HG03095 (cell line): ENCODE measurements around the gene YPEL3.

Source experiments
- ATAC-seq: cut with Tn5 transposase; IDR thresholded peaks from one replicate; pipeline ENCODE4 v1.9.1; 2021; ENCODE audit warnings: moderate library complexity; ENCODE audit not compliant: unreplicated experiment

Gene YPEL3

DNA sequence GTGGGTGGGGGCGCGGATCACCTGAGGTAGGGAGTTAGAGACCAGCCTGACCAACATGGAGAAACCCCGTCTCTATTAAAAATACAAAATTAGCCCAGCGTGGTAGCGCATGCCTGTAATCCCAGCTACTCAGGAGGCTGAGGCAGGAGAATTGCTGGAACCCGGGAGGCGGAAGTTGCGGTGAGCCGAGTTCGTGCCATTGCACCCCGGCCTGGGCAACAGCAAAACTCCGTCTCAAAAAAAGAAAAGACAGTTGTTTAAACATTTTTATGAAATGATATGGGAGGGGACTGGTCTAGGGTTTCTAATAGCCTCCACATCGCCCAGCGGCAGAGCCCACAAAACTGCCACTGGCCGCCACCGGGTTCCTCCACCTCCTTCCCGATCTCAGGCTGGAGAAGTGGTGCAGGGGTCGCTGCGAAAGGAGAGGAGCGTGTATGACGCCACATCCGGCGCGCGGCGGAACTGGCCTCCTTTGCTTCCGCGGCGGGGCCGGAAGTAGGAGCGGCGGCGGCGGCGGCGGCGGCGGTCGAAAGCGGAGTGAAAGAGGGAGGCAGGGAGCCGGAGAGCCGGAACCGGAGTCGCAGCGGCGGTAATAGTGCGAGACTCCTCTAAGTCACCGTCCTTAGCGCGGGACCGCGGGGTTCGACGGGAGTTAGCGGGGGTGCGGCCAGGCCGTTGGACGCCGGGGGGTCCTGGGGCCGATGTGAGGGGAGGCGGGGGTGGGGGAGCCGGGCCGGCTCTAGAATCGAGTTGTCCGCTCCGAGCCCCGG is 20.3 kb downstream of the YPEL3 start, which contains the start of gene PPP4C:
Gene PPP4C, plus strand, starts transcription at position 492 of the 773 bp plus-strand sequence. CDS start 384 bp downstream, outside the sequence.
- ATAC-seq: peak; percentile 75

DNA sequence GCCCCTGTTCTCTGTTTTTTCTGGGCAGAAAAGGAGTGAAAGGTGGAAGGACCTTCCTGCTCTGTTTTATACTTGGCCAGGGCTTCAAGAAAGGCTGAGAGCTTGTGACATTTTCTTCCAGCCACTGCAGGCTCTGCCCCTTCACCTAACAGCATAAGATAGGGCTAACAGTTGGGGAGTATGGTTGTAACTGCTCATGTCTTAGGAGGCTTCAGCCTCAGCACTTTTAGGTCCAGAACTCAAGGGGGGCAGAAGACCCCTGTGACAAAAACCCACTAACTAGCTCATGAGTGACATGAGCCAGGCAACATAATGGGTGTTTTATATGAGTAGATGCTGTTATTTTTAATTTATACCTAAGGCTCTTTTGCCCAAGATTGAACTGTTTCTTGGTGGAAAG is 25.5 kb downstream of the YPEL3 start:
- ATAC-seq: no peak

GRCh38 chr16:30069611-30070462 is 26.2 kb downstream of the YPEL3 start:
- ATAC-seq: no peak

DNA sequence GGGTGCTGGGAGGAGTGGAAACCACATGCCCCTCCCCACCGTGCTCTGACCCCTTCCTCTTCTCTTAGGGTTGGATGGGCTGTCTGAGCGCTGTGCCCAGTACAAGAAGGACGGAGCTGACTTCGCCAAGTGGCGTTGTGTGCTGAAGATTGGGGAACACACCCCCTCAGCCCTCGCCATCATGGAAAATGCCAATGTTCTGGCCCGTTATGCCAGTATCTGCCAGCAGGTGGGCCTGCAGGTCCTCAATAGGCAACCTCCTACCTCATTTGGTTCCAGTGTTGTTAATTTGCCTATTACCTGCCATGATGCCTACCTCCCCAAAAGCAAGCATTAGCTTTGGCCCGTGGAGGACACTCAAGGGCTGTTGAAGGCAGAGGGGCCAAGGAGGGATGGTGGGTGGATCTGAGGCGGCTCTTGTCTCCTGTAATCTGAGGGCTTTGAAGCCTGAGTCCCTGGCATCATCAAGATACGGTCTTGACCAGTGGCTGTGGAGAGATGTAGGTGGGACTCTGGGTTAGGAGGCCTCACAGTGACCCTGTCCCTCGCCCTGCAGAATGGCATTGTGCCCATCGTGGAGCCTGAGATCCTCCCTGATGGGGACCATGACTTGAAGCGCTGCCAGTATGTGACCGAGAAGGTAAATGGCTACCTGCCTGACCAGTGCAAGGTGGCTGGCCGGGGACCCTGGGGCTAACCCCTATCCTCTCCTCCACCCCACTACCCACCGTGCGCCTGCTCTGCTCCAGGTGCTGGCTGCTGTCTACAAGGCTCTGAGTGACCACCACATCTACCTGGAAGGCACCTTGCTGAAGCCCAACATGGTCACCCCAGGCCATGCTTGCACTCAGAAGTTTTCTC is 27.0 kb downstream of the YPEL3 start:
- ATAC-seq: no peak

DNA sequence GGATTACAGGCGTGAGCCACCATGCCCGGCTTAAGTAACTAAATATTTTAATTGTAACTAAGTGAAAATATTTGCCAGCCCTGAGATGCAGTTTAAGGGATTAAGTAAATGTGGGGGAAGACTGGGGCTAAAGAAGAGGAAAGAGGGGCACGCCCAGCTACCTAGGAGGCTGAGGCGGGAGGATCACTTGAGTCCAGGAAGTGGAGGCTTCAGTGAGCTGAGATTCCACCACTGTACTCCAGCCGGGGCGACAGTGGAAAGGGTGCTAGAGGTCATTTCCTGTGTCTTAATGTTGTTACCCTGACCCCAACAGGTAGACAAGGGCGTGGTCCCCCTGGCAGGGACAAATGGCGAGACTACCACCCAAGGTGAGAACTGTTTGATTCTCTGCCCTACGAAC is 27.7 kb downstream of the YPEL3 start:
- ATAC-seq: no peak

DNA sequence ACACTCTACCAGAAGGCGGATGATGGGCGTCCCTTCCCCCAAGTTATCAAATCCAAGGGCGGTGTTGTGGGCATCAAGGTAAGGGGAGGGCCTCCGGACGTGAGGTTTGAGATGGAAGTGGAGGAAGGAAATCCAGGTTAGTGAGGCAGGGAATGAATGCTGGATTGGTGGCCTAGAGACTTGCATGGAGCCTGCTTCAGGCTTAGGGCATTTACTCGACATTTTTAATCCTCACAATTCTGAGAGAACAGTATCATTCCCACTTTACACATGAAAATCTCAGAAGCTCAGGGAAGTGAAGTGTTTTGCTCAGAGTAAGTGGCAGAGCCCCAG is 28.5 kb downstream of the YPEL3 start:
- ATAC-seq: no peak

GRCh38 chr16:30066761-30067583 is 29.0 kb downstream of the YPEL3 start:
- no peak for ATAC-seq

GRCh38 chr16:30065943-30066760 is 29.9 kb downstream of the YPEL3 start:
- no peak for ATAC-seq

DNA sequence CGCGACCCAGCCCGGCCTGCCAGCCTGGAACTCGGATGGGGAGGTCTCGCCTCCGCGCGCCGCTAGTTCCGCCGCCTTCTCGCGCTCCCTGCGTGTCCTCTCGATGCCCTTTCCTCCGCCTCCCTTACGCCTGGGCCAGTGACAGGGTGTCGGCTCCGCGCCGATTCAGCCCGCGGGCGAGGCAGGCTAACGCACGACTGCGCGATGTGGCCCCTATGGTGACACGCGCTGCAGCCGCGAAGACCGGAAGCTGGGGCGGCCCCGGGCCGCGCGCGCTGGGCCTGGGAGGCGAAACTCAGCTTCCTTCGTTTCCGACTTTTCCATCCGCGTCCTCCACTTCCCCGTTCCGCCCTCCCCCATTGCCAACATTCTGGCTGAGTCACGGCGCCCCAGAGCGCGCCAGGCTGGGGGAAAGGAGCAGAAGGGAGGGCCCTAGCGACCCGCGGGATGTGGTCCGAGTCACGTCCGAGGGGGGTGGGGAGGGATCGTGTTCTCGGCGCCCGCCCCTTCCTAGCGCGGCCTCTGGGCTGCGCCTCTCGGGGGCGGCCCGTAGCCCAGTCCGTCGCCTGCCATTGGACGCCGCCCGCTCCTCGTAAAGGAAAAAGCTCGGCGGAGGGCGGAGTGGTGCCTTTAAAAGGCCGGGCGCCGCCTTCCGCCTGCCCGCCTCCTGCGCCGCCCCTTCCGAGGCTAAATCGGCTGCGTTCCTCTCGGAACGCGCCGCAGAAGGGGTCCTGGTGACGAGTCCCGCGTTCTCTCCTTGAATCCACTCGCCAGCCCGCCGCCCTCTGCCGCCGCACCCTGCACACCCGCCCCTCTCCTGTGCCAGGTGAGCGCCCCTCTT is 30.7 kb downstream of the YPEL3 start, which contains the start of gene ALDOA:
Gene ALDOA, plus strand, starts transcription at position 659 of the 841 bp plus-strand sequence. CDS start 1,138 bp downstream, outside the sequence.
- ATAC-seq: peak; percentile 69

- ATAC-seq: no peak
These were observed 31.3 kb downstream of the YPEL3 start for GRCh38 chr16:30064729-30065101.

DNA sequence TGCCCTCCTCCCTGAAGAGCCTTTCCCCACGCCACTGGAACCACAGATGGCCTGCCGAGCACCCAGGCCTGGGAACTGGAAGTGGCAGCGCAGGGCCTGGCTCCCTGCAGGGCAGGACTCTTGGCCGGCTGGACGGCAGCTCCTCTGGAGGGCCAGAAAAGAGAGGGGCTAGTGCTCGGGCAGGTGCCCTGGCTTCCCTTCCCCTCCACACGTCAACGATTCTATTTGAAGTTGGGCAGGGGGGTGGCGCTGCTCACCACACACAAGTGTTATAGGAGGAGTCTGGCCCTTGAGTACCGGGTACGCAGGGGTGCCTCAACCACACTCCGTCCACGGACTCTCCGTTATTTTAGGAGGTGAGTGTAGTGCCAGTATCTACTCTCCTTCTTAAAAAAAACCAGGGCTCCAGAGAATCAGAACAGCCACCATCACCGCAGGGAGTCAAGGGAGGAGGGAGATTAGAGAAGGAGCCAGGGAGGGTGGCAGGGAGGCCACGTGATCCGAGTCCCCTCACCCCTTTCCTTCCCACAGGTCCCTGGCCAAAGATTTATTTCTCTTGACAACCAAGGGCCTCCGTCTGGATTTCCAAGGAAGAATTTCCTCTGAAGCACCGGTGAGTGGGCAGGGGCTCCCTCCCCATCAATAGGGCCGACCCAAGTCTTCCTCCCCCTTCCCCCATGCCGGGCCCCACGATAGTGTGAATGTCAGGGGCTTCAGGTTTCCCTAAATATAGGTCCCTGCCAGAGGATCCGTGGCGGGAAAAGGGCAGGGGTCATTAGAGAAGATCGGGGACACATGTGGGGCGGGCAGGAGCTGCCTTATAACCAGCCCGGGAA is 31.9 kb downstream of the YPEL3 start:
- ATAC-seq: no peak

DNA sequence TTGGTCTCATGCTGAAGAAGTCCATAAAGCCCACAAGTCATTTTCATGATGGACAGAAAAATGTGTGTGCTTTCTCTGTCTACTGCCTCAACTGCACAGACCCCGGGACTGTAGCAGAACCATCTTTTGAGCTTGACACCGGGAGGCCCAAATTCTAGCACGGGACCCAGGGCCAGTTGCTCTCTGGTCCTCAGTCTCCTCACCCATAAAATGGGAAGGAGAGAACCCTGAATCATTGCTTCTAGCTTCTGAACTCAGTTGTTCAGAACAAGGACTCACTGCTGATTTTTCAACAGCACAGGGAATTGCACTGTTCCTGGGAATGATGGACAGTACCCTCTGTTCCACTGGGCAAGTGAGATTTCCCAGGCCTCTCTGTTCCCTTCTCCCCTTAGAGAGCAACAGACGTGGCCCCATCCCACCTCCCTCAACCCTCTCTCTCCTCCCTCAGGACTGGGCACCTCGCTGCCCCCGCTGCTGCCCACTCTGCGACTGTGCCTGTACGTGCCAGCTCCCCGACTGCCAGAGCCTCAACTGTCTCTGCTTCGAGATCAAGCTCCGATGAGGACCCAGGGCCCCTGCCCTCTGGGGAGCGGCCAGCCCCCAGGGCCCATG is 32.6 kb downstream of the YPEL3 start:
- no peak for ATAC-seq

DNA sequence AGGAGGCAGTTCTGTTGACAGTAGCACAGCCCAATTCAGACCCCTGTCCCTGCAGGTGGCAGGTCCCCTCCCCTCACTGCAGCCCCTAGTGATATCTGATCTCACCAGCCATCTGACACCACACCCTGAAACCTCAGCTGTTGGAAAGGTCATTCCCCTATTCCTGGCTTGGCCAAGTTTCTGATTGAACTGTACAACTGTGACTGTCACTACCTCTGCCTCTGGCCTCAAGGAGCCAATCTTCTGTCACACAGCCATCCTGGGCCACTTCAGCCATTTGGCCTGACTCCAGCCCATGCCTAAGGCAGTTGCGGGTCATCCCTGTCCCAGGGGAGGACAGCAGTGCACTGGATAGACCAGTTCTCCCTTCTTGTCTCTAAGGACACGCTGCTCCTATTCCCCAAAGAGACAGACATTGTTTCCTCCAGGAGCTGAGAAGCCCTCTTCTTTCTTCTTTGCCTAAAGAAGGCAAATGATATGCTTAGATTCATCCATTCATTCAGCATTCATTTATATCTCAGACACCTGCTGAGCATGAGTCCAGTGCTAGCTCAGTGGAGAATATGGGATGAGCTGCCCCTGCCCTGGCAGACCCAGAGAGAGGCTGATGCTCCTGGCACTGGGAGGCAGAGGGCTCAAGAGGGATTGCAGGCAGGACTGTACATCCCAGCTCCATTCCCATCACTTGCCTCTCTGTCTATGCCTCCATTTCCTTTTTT is 35.0 kb downstream of the YPEL3 start:
- ATAC-seq: no peak

GRCh38 chr16:30060346-30060745 is 35.7 kb downstream of the YPEL3 start:
- ATAC-seq: no peak

GRCh38 chr16:30054959-30055553 is 41.0 kb downstream of the YPEL3 start:
- no peak for ATAC-seq

DNA sequence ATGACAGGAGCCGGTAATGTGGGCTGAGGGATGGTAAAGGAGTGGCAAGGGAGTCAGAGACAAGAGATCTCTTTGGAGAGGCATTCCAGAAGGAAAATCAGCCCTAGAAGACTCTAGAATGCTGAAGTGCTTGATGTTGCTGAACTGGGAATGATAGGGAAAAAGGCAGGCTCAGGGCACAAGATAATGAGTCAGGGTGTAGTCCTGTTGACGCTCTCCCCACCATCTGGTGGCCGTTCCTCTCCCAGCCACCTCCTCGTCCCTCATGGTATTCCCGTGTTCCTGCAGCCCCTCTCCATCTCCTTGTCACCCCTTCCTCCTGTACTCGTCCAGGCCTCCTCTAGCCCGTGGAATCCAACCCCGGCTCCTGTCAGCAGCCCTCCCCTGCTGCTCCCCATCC is 41.6 kb downstream of the YPEL3 start:
- ATAC-seq: no peak
